ENCODE data around the gene PEX11B.

Gene PEX11B

GRCh38 chr1:145916745-145917144 is 1.8 kb downstream of the PEX11B start:
- no peak for DNase-seq (ENCODE audit: low read depth, low spot score)
- no peak overlapping the region for H3K27ac ChIP-seq

- no peak overlapping the region for H3K27ac ChIP-seq
- DNase-seq (ENCODE audit: low read depth, low spot score), result no peak
Observed at GRCh38 chr1:145912128-145912641, 6.3 kb downstream of the PEX11B start.

DNA sequence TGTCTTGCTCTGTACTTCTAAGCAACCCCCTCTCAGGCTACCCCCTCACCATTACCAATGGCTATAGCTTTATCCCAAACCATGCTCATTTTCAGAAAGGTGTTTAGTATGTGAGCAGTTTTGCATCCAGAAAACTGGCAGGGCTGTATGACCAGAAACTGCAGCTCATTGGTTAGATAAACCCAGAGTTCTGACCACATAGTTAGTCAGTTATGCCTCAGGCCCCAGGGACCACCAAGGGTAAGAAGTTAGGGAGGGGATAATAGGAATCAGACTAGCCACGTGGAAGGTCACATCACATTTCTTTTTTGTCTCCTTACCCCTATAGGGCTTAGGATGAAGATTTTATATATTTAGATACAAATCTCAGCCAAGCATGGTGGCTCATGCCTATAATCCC is 9.9 kb downstream of the PEX11B start:
- no peak for DNase-seq (ENCODE audit: low read depth, low spot score)
- no peak overlapping the region for H3K27ac ChIP-seq

DNA sequence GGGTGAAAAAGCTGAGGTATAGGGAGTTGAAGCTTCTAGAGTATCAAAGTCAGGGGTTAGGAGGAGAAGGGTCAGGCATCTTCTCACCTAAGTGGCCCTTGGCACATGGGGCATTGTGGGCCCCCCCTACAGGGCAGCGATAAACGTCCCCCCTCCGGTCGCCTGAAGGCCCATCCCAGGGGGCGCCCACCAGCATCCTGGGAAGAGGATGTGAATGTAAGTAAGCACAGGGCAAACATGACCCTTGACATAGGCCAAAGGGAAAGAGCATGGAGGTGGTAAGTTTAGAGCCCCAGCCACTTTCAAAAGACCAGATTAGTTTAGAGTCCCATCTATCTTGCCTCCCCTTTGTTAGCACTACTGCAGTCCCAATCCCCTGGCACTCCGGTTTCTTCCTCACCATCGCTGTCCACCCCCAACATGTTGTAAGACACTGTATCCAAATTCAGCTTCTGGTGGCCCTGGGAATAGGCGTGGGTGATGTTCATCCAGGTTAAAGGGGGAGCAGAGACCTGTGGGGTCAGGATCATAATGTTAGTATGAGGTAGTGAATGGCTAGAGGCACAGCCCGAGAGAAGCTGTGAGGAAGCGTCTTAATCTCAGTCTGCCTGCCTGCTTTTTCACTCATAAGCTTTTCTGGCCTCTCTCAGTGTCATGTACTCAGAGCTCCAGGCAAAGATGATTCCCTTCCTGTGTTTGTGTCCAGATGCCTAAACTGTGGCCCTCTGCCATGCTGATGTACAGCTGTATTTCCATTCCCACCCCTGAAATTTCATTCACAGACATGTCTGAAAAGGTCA is 11.4 kb downstream of the PEX11B start:
- DNase-seq (ENCODE audit: low read depth, low spot score), result no peak
- H3K27ac ChIP-seq, result no peak overlapping the region

GRCh38 chr1:145901312-145902021 is 17.1 kb downstream of the PEX11B start:
- H3K27ac ChIP-seq, result no peak overlapping the region
- DNase-seq (ENCODE audit: low read depth, low spot score), result no peak

- no peak for DNase-seq (ENCODE audit: low read depth, low spot score)
- no peak overlapping the region for H3K27ac ChIP-seq
Observed at GRCh38 chr1:145898756-145899155, 19.8 kb downstream of the PEX11B start.

- DNase-seq (ENCODE audit: low read depth, low spot score), result no peak
- no peak overlapping the region for H3K27ac ChIP-seq
Observed at GRCh38 chr1:145897969-145898368, 20.5 kb downstream of the PEX11B start.

DNA sequence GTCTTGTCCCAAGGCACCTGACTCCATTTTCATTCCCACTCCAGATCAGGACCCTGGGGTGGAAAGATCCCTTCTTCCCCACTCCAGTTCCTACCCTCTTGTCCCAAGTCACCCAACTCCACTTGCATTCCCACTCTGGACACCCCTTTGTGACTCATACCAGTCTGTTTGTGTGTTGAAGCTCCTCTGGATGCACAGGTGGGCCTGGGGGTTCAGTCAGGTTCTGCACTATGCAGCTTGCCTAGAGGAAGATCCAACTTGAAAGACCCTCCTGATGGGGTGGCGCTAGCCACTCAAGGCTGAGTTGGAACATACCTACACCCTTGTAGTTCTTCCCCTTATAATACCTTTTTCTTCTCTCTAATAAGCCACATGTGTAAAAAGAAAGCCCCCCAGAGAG is 23.0 kb downstream of the PEX11B start:
- no peak for DNase-seq (ENCODE audit: low read depth, low spot score)
- H3K27ac ChIP-seq, result no peak overlapping the region

DNA sequence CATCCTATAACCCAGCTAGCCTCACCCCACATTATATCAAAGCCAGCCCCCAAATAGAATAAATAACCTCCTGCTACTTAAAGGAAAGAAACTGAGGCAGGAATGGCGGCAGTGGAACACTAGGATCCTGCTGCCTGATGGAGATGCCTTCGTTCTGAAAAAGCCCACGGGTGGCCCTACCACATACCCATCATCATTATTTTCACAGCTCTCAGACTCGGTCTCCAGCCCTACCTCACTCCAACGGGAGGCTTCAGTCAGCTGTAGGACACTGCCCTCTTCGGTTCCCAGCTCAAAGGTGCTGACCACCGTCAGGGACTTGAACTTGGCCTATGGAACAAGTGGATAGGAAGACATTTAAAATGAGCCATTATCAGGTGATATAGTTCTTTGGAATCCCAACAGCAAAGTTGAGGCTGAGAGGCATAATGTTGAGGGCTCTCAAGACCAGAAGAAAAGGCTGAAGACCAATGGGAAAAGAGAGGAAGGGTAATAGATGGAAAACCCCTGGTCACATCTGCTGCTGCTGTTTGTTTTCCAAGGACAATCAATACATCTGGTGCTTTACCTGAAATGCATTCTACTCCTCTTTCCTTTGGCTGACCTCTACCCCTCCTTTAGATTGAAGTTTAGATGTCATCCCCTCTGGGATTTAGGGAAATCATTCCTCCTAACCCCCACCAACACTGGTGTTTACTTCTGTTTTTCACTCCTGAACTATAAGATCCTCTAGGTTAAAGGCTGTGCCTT is 25.0 kb downstream of the PEX11B start:
- H3K27ac ChIP-seq, result no peak overlapping the region
- DNase-seq (ENCODE audit: low read depth, low spot score), result no peak

DNA sequence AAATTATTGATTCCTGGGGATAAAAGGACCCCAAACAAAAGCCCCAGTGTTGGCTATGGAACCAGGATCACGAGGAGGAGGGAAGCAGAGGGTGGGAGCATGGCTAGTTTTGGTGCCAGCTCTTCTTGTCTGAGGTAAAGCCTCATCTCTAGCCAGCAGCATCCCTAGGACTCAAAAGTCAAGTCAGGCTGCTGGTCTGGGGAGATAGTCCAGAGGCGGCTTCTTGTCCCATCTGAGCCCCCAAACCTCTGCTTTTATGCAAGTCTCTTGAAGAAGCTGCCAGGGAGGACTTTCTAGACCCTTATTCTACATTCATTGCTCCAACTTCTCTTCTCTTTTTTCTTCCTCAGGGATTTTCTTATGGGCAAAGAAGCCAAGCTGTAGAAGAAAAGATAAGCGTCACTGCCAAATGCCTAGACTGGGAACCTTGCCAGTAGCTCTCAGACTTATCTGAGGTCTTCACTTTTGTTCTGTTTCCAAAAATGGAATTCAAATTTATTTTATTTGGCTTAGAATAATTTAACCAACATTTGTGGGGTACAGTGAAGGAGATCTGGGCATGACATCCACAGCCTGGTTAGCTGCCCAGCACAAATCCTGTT is 25.9 kb downstream of the PEX11B start:
- no peak for DNase-seq (ENCODE audit: low read depth, low spot score)

DNA sequence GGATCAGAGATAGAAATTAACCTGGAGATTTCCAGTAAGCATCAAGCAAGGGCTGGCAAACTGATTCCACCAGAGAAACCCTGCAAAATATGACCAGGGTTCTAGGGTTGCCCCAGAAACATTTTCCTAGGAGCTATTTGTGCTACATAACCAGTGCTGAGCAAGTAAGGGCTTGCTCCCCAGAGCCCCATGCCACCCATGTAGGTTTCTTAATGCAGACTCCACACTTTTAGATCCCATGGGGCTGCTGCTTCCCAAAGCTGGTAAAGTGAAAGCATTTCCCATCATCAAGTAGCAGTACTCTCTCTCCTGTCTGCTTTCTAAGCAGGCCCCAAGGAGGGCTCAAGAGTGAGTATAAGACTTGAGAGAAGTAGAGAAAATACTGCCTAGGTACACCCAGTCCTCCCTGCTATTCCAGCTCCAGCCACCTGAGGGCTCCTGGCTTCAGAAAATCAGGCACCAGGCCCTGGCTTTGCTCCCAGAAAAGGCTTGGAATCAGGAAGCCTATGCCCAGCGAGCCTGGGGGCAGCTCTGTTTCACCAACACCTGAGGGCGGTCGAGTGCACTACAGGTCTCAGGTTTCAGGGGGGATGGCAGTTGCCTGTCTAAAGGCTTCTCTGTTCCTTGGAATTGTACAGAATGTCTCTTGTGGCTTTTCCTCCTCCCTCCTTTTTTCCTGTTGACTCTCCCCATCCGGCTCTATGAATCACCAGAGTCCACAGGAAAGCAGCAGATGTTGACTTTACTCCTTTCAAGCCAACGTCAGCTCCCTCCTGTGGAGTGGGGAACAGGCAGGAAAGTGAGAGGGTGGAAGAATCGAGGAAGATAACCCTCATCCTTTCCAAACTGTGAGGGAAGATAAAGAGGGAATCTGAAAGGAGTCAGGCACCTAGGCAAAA is 26.7 kb downstream of the PEX11B start:
- peak; percentile 91 for DNase-seq (ENCODE audit: low read depth, low spot score)
- H3K27ac ChIP-seq, result peak overlapping the region; percentile 86

More for the DNA sequence above, 25.9 kb downstream of the PEX11B start:
- H3K27ac ChIP-seq, result peak overlapping the region; percentile 86

- DNase-seq (ENCODE audit: low read depth, low spot score), result peak; percentile 44
- H3K27ac ChIP-seq, result peak overlapping the region; percentile 86
Observed at GRCh38 chr1:145891143-145891542, 27.4 kb downstream of the PEX11B start.

GRCh38 chr1:145889722-145890121 is 28.8 kb downstream of the PEX11B start:
- H3K27ac ChIP-seq, result peak overlapping the region; percentile 86
- no peak for DNase-seq (ENCODE audit: low read depth, low spot score)

- DNase-seq (ENCODE audit: low read depth, low spot score), result no peak
- no peak overlapping the region for H3K27ac ChIP-seq
Observed at GRCh38 chr1:145887631-145888030, 30.9 kb downstream of the PEX11B start.

GRCh38 chr1:145886816-145887215 is 31.7 kb downstream of the PEX11B start:
- no peak for DNase-seq (ENCODE audit: low read depth, low spot score)
- H3K27ac ChIP-seq, result no peak overlapping the region

DNA sequence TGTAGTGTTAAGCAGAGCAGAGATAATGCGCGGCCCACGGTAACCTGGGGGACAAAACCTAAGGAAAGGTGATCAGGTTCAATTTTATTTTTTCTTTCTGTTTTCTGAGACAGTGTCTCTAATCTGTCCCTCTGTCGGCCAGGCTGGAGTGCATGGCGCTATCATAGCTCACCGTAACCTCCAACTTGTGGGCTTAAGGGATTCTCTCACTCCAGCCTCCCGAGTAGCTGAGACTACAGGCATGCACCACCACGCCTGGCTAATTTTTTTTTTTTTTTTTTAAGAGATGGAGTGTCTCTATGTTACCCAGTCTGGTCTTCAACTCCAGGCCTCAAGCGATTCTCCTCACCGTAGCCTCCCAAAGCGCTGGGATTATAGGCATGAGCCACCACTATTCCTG is 32.1 kb downstream of the PEX11B start:
- DNase-seq (ENCODE audit: low read depth, low spot score), result no peak
- H3K27ac ChIP-seq, result no peak overlapping the region

- no peak within 1 kb of the TSS for H3K27ac ChIP-seq
Observed at GRCh38 chr1:145885738-145886287, 32.7 kb downstream of the PEX11B start, which contains the start of gene ANKRD35. Gene ANKRD35 (minus strand): TSS chr1:145885866. CDS start chr1:145885758, 108 bp downstream.

GRCh38 chr1:145884675-145885074 is 33.8 kb downstream of the PEX11B start:
- DNase-seq (ENCODE audit: low read depth, low spot score), result no peak
- no peak overlapping the region for H3K27ac ChIP-seq

More at GRCh38 chr1:145885738-145886287, 32.7 kb downstream of the PEX11B start, which contains the start of gene ANKRD35:
- DNase-seq (ENCODE audit: low read depth, low spot score), result no peak

- no peak for DNase-seq (ENCODE audit: low read depth, low spot score)
- peak overlapping the region; percentile 69 for H3K27ac ChIP-seq
Observed at GRCh38 chr1:145879775-145880174, 38.7 kb downstream of the PEX11B start.
